ENCODE data around the gene REST.

GRCh38 chr4:56976837-56977320, 69.2 kb downstream of the REST start:
- TF ChIP-seq EZH2 (IDR thresholded peaks at IDR 0.05; ENCODE audit: insufficient read depth, low read length) (no peak), CTCF (IDR thresholded peaks at IDR 0.05; ENCODE audit: insufficient read depth, low read depth, low read length) (no peak)

Data from astrocyte (in vitro differentiated cells and primary cell).